Pulmonary artery endothelial cell (primary cell): ENCODE results near the gene SEMA7A. TPM values are rescaled to one million over a fixed set of nuclear protein-coding genes. Genes with fewer than 3 reads are reported as not detected.
"Not testable (repeated sequence)": the region's sequence is repeated elsewhere in the genome, so short reads cannot be mapped to it uniquely, and the experiment has no call there.

Experiments used
- DNase-seq: peaks from one replicate; pipeline ENCODE4 v3.0.0-alpha.2; 2011; ENCODE audit warnings: low read depth, low spot score
- total RNA-seq: library from RNA; depleted of rRNA; stranded (reverse); fragments of >200 nt; gene quantifications from 2 replicates; pipeline ENCODE4 v1.2.3, GENCODE V29; 2014

The SEMA7A gene
- total RNA-seq, 1 donor from 2014 or later = 0.73 TPM

DNA sequence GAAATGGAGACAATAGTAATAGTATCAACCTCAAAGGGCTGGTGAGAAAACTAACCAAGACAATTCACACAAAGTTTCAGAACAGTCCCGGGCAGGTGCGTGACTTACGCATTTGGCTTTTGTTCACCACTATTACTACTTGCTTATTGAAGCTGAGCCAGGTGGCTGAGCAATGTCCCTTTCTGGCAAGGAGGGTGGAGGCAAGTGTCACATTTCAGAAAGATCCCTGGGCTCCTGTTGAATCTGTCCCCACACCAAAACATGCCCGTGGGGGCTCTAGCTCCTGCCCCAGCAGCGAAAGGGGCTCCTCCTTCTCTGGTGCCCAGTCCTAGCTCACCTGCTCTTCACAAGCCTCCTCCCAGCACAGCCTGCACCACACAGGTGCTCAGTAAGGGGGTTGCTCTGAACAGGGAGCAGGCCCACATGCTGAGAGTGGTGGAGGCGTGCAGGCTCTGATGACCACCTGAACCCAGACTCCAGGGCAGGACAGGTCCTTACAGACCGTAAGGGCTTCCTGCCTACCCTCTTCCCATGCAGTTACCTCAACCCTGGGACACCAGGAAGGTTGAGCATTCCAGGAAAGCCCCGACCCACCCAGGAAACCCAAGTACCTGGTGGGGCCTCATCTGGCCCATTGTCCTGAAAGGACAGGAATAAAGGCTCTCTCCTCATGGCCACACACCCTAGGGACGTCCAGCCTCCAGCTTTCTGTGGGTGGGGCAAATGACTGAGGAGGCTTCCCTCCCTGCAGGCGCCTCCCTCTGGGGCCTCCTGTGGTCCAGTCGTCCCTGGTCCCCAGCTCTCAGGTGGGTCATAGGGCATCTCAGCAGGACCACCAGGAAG lies 32.6 kb downstream of the SEMA7A start:
- DNase-seq = no peak

DNA sequence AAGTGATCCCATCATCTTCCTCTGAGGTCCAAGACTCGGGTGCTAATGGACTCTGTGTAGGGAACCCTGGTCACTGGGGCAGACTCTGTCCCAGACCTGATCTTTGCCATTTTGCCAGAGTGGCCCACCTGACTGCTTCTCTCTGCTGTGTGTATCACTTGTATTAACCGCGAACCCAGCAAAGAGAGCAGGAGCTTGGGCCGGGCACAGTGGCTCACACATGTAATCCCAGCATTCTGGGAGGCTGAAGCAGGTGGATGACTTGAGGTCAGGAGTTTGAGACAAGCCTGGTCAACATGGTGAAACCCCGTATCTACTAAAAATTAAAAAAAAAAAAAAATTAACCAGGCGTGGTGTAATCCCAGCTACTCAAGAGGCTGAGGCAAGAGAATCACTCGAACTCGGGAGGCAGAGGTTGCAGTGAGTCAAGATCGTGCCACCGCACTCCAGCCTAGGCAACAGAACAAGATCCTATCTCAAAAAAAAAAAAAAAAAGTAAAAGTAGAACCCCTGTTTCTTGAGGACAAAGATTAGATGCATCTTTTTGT lies 33.4 kb downstream of the SEMA7A start:
- no peak for DNase-seq

GRCh38 chr15:74399511-74400312 lies 34.0 kb downstream of the SEMA7A start:
- DNase-seq = no peak

- DNase-seq = no peak
These were observed 34.7 kb downstream of the SEMA7A start for GRCh38 chr15:74399100-74399499.

- no peak for DNase-seq
These were observed 35.6 kb downstream of the SEMA7A start for GRCh38 chr15:74398183-74398582.

DNA sequence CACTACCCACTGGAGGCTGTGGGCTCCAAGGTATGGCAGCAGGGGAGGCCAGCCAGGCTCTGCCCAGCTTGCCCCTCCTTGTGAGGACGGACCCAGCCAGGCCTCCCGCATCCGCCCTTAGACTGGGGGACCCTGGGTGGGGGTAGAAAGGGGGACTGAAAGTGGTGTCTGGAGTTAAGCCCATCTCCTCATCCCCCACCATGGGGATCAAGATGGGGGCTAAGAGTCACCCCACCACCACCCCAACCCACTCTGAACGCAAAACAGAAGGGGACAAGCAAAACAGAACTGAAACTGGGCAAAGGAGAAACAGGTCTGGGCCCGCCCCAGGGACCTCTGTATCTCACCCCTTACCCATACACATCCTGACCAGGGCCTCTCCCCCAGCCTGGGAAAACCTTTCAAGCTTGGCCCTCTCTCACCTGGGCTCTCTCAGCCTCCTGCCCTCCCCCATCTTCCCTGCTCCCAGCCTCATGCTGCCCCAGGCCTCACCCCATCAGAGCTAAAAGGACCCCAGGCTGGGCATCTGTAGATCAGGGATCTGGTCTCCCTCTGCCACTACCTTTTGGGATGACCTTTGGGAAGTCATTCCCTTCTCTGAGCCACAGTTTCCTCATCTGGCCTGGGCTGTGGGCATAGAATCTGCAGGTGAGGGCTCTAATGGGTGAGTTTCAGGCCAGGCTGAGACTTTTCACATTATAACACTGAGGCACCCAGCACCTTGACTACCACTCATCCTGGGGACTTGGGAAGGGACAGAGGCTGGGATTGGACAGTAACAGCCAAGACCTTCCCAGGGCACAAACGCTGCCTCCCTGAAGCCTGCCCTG lies 36.3 kb downstream of the SEMA7A start:
- DNase-seq = no peak

DNA sequence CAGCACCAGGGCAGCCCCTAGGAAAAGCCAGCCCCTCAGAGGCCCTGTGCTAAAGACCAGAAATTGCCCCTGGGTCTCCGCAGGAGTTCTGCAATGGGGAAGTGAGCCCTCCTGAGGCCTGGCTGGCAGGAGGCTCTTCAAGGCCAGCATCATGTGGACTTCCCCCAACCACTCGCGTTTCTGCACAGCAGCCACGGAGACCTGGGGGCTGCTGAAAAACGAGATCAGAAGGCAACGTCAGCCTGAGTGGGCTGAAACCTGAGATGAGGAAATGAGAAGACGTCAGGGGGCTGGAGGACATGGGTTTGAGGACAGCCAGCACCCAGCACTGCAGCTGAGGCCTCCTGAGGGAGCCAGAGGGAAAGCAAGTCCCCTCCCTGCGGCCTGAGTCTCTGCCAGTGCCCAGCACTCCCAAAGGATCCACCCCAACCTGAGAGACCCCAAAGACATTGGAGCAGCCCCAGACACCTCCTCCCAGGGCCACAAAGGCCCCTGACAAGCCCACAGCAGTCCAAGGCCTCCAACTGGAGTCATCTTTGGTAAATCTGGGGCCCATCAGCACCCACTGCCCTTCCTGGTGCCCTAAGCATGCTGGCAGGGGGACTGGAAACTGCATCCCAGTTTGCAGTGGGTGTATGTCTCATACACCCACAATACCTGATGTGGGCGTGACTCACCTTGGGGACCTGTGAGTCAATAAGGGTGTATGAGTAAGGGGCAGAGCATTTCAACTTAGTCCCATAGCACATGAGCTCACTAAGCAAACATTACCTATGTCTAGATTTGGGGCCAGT lies 37.1 kb downstream of the SEMA7A start:
- no peak for DNase-seq

GRCh38 chr15:74396146-74396438 lies 37.7 kb downstream of the SEMA7A start:
- DNase-seq = no peak

DNA sequence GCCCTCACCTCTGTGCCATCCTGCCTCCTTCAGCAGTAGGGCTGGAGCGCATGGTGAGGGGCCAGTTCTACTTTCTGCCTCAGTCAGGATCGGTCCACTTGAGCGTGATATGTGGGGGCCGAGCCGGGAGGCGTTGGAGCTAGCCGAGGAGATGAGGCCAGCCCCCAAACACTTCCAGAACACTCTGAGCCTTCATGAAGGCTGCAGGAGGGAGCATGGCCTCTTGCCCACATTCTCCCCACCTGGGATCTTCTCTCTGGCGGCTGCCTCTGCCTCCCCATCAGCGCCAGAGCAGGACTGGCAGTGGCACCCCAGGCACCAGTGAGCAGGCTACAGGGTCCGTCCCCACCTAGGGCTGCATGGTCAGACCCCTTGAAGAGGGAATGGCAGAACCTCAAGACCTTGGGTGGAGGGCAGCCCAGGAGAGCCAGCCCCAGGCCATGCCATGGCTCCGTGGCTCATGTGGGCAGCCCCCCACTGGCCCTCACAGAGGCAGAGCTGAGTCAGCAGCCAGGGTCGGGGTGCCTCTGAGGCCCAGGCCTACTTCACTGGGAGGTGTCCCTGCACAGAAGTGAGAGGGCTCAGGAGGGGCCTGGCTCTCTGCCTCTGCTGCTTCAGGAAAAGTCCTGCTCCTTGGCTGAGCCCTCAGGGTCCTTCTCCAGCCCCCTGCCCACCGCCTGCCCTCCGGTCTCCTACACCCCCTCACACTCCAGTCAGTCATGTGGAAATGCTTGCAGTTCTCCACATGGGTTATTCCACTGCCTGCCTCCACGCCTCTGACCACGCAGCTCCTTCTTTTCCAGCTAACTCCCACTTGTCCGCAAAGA lies 38.2 kb downstream of the SEMA7A start:
- DNase-seq = no peak

- no peak for DNase-seq
These were observed 39.5 kb downstream of the SEMA7A start for GRCh38 chr15:74394090-74394846.

GRCh38 chr15:74393423-74393822 lies 40.3 kb downstream of the SEMA7A start:
- no peak for DNase-seq

- no peak for DNase-seq
These were observed 40.9 kb downstream of the SEMA7A start for GRCh38 chr15:74392902-74393301.

DNA sequence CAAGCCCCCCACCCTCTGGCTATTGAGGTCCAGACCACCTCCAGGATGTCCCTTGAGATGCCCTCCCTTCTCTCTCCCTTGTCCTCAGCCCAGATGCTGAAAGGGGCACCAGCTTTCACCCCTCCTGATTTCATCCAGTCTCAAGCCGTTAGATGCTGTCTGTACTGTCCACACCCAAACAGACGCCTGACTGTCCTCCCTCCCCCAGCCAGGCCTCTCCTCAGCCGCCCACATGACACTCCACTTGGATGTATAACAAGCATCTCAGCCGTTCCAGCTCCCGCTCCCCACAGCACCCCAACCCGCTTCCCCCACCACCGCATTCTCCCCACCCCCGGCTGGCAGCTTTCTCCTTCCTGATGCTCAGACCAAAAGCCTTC lies 41.3 kb downstream of the SEMA7A start:
- no peak for DNase-seq

DNA sequence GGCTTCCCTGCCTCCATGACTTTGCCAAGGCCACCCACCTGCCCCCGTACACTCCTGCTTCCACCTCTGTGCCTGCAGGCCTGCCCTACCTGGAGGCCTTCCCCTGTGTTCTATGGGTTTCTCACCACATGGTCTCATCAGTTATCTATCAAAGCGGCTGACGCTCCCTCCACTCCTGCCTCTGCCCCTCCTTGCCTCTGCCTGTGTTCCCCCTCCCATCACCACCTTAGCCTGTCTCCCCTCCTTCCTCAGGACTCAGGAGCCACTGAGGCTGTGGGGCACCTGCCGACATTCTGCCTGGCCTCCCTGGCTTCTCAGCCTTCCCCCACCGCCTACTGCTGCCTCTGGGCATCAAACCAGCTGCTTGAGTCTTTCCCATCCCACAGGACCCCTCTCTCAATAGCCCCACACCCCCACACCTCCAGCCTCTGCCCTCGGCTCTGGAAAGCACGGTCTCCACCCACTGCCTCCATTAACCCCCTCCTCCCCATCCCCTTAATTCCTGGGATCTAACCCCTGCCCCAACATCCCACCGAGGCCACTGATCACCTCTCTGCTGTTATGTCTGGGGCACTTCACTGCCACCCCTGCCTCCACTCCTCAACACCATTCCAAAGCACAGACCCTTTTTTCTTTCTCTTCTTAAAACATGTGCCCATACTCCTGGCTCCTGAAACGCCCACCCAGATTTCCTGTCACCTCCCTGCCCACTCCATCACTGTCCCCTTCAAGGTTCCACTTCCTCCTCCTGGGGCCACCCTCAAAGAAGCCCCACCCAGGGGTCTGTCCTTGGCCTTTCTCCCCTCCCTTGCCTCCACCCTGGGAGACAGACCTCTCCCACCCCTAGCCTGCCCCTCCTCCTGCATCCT lies 41.9 kb downstream of the SEMA7A start:
- DNase-seq = no peak

GRCh38 chr15:74390647-74391288 lies 43.0 kb downstream of the SEMA7A start:
- no peak for DNase-seq

DNA sequence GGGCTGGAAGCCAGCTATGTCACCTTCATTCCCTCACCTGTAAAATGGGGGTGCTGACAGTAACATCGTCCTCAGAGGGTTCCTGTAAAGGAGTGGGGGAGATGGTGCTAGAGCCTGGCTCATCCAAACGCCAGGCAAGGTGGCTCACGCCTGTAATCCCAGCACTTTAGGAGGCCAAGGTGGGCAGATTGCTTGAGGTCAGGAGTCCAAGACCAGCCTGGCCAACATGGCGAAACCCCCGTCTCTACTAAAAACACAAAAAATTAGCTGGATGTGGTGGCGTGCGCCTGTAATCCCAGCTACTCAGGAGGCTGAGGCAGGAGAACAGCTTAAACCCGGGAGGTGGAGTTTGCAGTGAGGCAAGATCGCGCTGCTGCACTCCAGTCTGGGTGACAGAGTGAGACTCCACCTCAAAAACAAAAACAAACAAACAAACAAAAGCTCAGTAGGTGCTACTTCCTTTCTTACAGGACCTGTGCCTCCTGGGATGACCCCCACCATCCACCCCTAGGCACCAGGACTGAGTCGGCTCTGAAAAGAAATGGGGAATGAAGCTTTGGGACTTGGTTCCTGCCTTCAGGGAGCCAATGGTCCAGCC lies 43.6 kb downstream of the SEMA7A start:
- not testable (repeated sequence) for DNase-seq
